A673 (cell line): ENCODE results near the gene YWHAG. TPM values are rescaled to one million over a fixed set of nuclear protein-coding genes. Genes with fewer than 3 reads are reported as not detected.
A peak's percentile ranks its signal among the peaks of the same experiment; 100 is the strongest.

ENCODE experiments used
- BruUV-seq: library from RNA; stranded (reverse); fragments of 400-500 nt; replicated peaks from 2 replicates; lab custom pipeline; 2021; lab: Mats Ljungman, UMichigan
- CTCF ChIA-PET: fragments of 300-600 bp; sonication (Branson Sonifier 250); formaldehyde crosslinking; loops from one replicate; lab custom pipeline; 2022; ENCODE audit warnings: antibody characterized with exemption; lab: Charles Lee
- POLR2A ChIA-PET: fragments of 300-600 bp; sonication (Branson Sonifier 250); formaldehyde crosslinking; loops from one replicate; lab custom pipeline; 2022; ENCODE audit warnings: antibody characterized with exemption; ENCODE audit not compliant: low non-redundant PET; lab: Charles Lee
- DNase-seq: peaks from one replicate; pipeline ENCODE4 v3.0.0-alpha.2; 2015; ENCODE audit warnings: low spot score
- H3K27ac ChIP-seq: fragments of 200-600 bp; sonication (generic); 2 replicates; pipeline ENCODE4 v1.5.1; 2016; ENCODE audit warnings: mixed run types, low read depth, mild to moderate bottlenecking, mixed read lengths, antibody characterized with exemption, low read length; ENCODE audit not compliant: poor library complexity, severe bottlenecking
- H3K27me3 ChIP-seq: fragments of 200-600 bp; sonication (generic); replicated peaks from 2 replicates; pipeline ENCODE4 v1.6.1; 2017; ENCODE audit warnings: mixed run types, low read depth, mild to moderate bottlenecking, mixed read lengths, antibody characterized with exemption, low read length; ENCODE audit not compliant: insufficient read depth, poor library complexity
- H3K36me3 ChIP-seq: fragments of 200-600 bp; sonication (generic); 2 replicates; pipeline ENCODE4 v1.6.1; 2016; ENCODE audit warnings: mixed run types, mild to moderate bottlenecking, mixed read lengths, antibody characterized with exemption, low read length; ENCODE audit not compliant: insufficient read depth, poor library complexity, severe bottlenecking
- H3K4me1 ChIP-seq: fragments of 200-600 bp; sonication (generic); 2 replicates; pipeline ENCODE4 v1.6.1; 2017; ENCODE audit warnings: mixed run types, mild to moderate bottlenecking, mixed read lengths, antibody characterized with exemption, low read length; ENCODE audit not compliant: insufficient read depth, poor library complexity, severe bottlenecking
- H3K4me3 ChIP-seq: fragments of 200-600 bp; sonication (generic); 2 replicates; pipeline ENCODE4 v1.5.1; 2016; ENCODE audit warnings: low read depth, mixed run types, mild to moderate bottlenecking, mixed read lengths, low read length; ENCODE audit not compliant: poor library complexity, severe bottlenecking
- H3K9me3 ChIP-seq: fragments of 200-600 bp; sonication (generic); 2 replicates; pipeline ENCODE4 v1.6.1; 2016; ENCODE audit warnings: mixed run types, low read depth, mild to moderate bottlenecking, mixed read lengths, antibody characterized with exemption, low read length; ENCODE audit not compliant: poor library complexity, severe bottlenecking
- EZH2 ChIP-seq: fragments of 200-600 bp; sonication (generic); IDR thresholded peaks from 2 replicates; pipeline ENCODE4 v1.6.1; 2017; ENCODE audit warnings: borderline replicate concordance, low read depth, mild to moderate bottlenecking, mixed read lengths, antibody characterized with exemption, low read length; ENCODE audit not compliant: poor library complexity, severe bottlenecking
- intact Hi-C: fragments of 100-400 bp; cut with micrococcal nuclease; formaldehyde crosslinking; loops from one replicate; pipeline ENCODE4 v1.10.0; 2022; ENCODE audit not compliant: unreplicated experiment
- total RNA-seq: library from RNA; stranded (reverse); gene quantifications from 2 replicates; pipeline ENCODE4 v1.2.3, GENCODE V29; 2021
- TF ChIP-seq, protein P1 (sequence below): fragments of 300-800, 200-600 bp; sonication (generic); conservative IDR thresholded peaks from 2 replicates; pipeline ENCODE4 v1.5.1; 2017; ENCODE audit warnings: low read depth, mild to moderate bottlenecking, antibody characterized with exemption, low read length, moderate library complexity, mixed read lengths

Gene YWHAG
- total RNA-seq, 1 experiment from 2014 or later: 249 TPM

- TF ChIP-seq EZH2: no peak
- TF ChIP-seq, protein P1, sequence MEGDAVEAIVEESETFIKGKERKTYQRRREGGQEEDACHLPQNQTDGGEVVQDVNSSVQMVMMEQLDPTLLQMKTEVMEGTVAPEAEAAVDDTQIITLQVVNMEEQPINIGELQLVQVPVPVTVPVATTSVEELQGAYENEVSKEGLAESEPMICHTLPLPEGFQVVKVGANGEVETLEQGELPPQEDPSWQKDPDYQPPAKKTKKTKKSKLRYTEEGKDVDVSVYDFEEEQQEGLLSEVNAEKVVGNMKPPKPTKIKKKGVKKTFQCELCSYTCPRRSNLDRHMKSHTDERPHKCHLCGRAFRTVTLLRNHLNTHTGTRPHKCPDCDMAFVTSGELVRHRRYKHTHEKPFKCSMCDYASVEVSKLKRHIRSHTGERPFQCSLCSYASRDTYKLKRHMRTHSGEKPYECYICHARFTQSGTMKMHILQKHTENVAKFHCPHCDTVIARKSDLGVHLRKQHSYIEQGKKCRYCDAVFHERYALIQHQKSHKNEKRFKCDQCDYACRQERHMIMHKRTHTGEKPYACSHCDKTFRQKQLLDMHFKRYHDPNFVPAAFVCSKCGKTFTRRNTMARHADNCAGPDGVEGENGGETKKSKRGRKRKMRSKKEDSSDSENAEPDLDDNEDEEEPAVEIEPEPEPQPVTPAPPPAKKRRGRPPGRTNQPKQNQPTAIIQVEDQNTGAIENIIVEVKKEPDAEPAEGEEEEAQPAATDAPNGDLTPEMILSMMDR: no peak
- Histone ChIP-seq H3K27ac (no peak overlapping the region), H3K36me3 (no peaks in the 10 kb centered on the region), H3K4me3 (no peak overlapping the region), H3K27me3 (no peaks in the 10 kb centered on the region), H3K4me1 (peaks cover 17% of the 10 kb centered on the region), H3K9me3 (no peaks in the 10 kb centered on the region)
- DNase-seq: no peak
- CTCF ChIA-PET: no interaction called here
- intact Hi-C loops: no loop called here
- POLR2A ChIA-PET: no interaction called here
- BruUV-seq: no TSS peak
Measured at GRCh38 chr7:76377186-76377918, 18.6 kb upstream of the YWHAG start.

DNA sequence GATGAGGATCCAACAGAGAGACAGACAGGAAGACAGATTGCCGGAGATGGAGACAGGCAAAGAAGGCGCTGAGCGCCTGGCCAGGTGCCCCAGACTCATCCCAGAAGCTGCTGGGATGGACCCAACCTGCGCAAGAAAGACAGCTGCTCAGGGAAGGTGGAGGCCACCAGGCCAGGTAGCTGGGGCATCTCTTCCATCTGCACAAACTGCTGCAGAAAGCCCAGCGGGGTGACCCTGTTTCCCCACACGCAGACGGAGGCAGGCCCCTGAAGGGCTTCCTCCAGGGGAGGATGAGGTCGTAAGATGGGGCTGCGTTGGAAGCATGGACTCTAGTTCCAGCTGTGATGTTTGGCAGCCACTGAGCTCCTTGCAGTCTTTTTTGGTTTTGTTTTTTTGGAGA, 16.5 kb upstream of the YWHAG start:
- H3K36me3 ChIP-seq: no peaks in the 10 kb centered on the region
- no peaks in the 10 kb centered on the region for H3K9me3 ChIP-seq
- no peaks in the 10 kb centered on the region for H3K27me3 ChIP-seq
- ChIA-PET CTCF (interaction anchor here (0.6 kb wide), 1 partner anchor 11 kb away, joined by 5 read pairs; no protein-coding TSS in a partner anchor), POLR2A (no interaction called here)
- no peak overlapping the region for H3K27ac ChIP-seq
- BruUV-seq: no TSS peak
- H3K4me1 ChIP-seq: peaks cover 11% of the 10 kb centered on the region
- intact Hi-C loops: no loop called here
- H3K4me3 ChIP-seq: no peak overlapping the region
- DNase-seq: no peak
- TF ChIP-seq, protein P1: no peak
- TF ChIP-seq EZH2: no peak

DNA sequence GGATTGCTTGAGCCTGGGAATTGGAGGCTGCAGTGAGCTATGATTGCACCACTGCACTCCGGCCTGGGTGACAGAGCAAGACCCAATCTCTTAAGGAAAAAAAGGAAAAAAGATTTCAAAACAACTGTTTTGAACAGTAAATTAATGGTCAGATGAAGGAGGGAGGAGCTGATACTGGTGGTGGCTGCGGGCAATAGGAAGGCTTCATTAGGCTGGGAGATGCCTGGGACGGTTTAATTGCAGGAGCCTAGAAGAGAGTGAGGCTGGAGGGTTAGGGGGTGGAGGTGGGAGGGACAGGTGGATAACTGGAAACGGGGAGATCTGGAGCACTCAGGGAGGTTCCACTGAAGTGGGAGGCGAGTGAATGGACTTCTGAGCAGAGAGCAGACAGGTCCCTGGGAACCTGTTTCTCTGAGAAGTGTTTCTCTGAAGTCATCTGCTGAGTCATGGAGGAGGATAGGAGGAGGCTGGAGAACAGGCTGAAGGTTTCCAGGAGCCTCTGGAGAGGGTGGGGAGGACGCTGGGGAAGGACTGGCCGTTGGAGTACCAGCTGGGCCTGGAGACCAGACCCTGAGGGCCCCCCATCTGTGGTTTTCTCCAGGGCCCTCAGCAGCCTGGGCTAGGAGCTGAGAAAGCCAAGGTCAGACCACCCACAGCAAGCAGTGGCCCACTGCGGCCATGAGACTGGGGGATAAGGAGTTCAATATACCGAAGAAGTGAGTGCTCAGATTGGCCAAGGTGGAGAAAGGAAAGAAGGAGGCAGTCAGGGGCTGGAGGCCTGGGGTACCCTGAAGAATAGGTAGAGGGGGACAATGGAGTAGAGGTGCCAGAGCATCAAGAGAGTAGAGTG, 14.4 kb upstream of the YWHAG start:
- intact Hi-C loops: no loop called here
- no peak overlapping the region for H3K4me3 ChIP-seq
- no peak for DNase-seq
- ChIA-PET POLR2A (no interaction called here), CTCF (no interaction called here)
- BruUV-seq: no TSS peak
- no peaks in the 10 kb centered on the region for H3K27me3 ChIP-seq
- H3K9me3 ChIP-seq: no peaks in the 10 kb centered on the region
- H3K4me1 ChIP-seq: no peaks in the 10 kb centered on the region
- H3K27ac ChIP-seq: peak overlapping the region; percentile 50
- H3K36me3 ChIP-seq: no peaks in the 10 kb centered on the region
- TF ChIP-seq, protein P1: no peak
- no peak for TF ChIP-seq EZH2
